DOHH2 (cell line): ENCODE measurements around the gene CCNG2.

Source experiments
- H3F3A ChIP-seq: fragments of 200-600 bp; sonication (generic), shearing (Covaris generic); 2 replicates; pipeline ENCODE4 v1.6.0; 2016; ENCODE audit warnings: antibody characterized with exemption, mild to moderate bottlenecking; ENCODE audit not compliant: control insufficient read depth, insufficient read depth
- H3K27ac ChIP-seq: fragments of 200-600 bp; sonication (generic); 2 replicates; pipeline ENCODE4 v1.5.1; 2014; ENCODE audit warnings: low read depth, mild to moderate bottlenecking, low read length, moderate library complexity
- H3K27me3 ChIP-seq: fragments of 200-600 bp; sonication (generic); 2 replicates; pipeline ENCODE4 v1.6.1; 2014; ENCODE audit warnings: mild to moderate bottlenecking, low read length, mixed read lengths; ENCODE audit not compliant: control insufficient read depth
- H3K36me3 ChIP-seq: fragments of 200-600 bp; sonication (generic); 2 replicates; pipeline ENCODE4 v1.6.1; 2014; ENCODE audit warnings: mild to moderate bottlenecking, low read length, moderate library complexity, mixed read lengths; ENCODE audit not compliant: control insufficient read depth
- H3K4me1 ChIP-seq: fragments of 200-600 bp; sonication (generic); 2 replicates; pipeline ENCODE4 v1.6.1; 2014; ENCODE audit warnings: mild to moderate bottlenecking, low read length, mixed read lengths; ENCODE audit not compliant: control insufficient read depth
- H3K4me2 ChIP-seq: fragments of 200-600 bp; sonication (generic); 2 replicates; pipeline ENCODE4 v1.6.0; 2014; ENCODE audit warnings: mild to moderate bottlenecking, low read length, moderate library complexity
- H3K4me3 ChIP-seq: fragments of 200-600 bp; sonication (generic); 2 replicates; pipeline ENCODE4 v1.5.1; 2014; ENCODE audit warnings: mild to moderate bottlenecking, low read length, mixed read lengths
- H3K79me2 ChIP-seq: fragments of 200-600 bp; sonication (generic); 2 replicates; pipeline ENCODE4 v1.6.1; 2014; ENCODE audit warnings: mild to moderate bottlenecking, low read length, mixed read lengths; ENCODE audit not compliant: control insufficient read depth
- H3K9me2 ChIP-seq: fragments of 200-600 bp; sonication (generic); replicated peaks from 2 replicates; pipeline ENCODE4 v1.6.1; 2014; ENCODE audit warnings: mild to moderate bottlenecking, low read length, mixed read lengths; ENCODE audit not compliant: control insufficient read depth
- H3K9me3 ChIP-seq: fragments of 200-600 bp; sonication (generic); 2 replicates; pipeline ENCODE4 v1.6.1; 2014; ENCODE audit warnings: antibody characterized with exemption, low read length, mixed read lengths; ENCODE audit not compliant: control insufficient read depth, insufficient read depth
- H4K20me1 ChIP-seq: fragments of 200-600 bp; sonication (generic); 2 replicates; pipeline ENCODE4 v1.6.0; 2014; ENCODE audit warnings: low read depth, mild to moderate bottlenecking, antibody characterized with exemption, low read length, moderate library complexity; ENCODE audit not compliant: control insufficient read depth, insufficient read depth
- CTCF ChIP-seq: fragments of 200-600 bp; sonication (generic); IDR thresholded peaks from one replicate; pipeline ENCODE4 v1.5.1; 2014; ENCODE audit warnings: antibody characterized with exemption, mild to moderate bottlenecking, low read depth, low read length; ENCODE audit not compliant: poor library complexity, severe bottlenecking
- EZH2phosphoT487 ChIP-seq: fragments of 200-600 bp; sonication (generic); IDR thresholded peaks from 2 replicates; pipeline ENCODE4 v1.6.1; 2017; ENCODE audit warnings: borderline replicate concordance, mild to moderate bottlenecking, antibody characterized with exemption, low read length, moderate library complexity, mixed read lengths

CCNG2 gene

DNA sequence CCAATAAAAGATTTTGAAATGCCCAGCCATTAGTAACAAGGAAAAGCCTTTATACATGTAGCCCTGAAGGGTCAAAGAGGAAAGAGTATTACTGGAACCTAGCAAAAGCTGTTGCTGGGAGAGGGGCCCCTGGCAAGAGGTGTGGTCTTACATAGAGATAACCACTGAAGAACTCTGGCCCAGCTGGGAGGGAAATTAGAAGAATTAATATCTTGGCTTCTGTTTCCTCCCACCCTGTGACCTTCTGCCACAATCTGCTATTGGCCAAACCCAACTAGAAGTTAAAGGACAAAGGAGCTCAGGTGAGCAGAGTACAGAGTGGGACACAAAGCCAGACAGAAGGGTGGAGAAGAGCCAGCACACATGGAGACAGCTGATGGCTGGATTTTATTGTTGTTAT, 39.3 kb upstream of the CCNG2 start:
- Histone ChIP-seq H3K36me3 (no peaks in the 10 kb centered on the region), H3K9me3 (no peaks in the 10 kb centered on the region; the same call in 1 of the 2 replicates), H3K4me2 (no peak overlapping the region), H3F3A (no peaks in the 10 kb centered on the region), H3K4me3 (no peak overlapping the region), H3K27me3 (no peaks in the 10 kb centered on the region), H3K27ac (no peak overlapping the region), H3K79me2 (no peaks in the 10 kb centered on the region), H4K20me1 (no peaks in the 10 kb centered on the region), H3K4me1 (peaks cover 10% of the 10 kb centered on the region), H3K9me2 (no peaks in the 10 kb centered on the region)
- TF ChIP-seq CTCF (no peak), EZH2phosphoT487 (no peak)

GRCh38 chr4:77120886-77121508, 36.0 kb upstream of the CCNG2 start:
- no peak overlapping the region for H3K27ac ChIP-seq
- H3K79me2 ChIP-seq = no peaks in the 10 kb centered on the region
- no peak overlapping the region for H3K4me2 ChIP-seq

GRCh38 chr4:77121736-77122240, 35.2 kb upstream of the CCNG2 start:
- H4K20me1 ChIP-seq = no peaks in the 10 kb centered on the region
- no peaks in the 10 kb centered on the region; the same call in 1 of the 2 replicates for H3K9me3 ChIP-seq
- H3K27me3 ChIP-seq = no peaks in the 10 kb centered on the region
- peaks cover under 1% of the 10 kb centered on the region for H3F3A ChIP-seq
- no peak overlapping the region for H3K27ac ChIP-seq
- no peaks in the 10 kb centered on the region for H3K36me3 ChIP-seq
- H3K79me2 ChIP-seq = no peaks in the 10 kb centered on the region
- TF ChIP-seq EZH2phosphoT487 (no peak), CTCF (no peak)
- no peak overlapping the region for H3K4me3 ChIP-seq
- peaks cover 42% of the 10 kb centered on the region for H3K4me1 ChIP-seq
- no peak overlapping the region for H3K4me2 ChIP-seq
- no peaks in the 10 kb centered on the region for H3K9me2 ChIP-seq

More at GRCh38 chr4:77120886-77121508, 36.0 kb upstream of the CCNG2 start:
- no peaks in the 10 kb centered on the region for H3K36me3 ChIP-seq
- no peaks in the 10 kb centered on the region for H3F3A ChIP-seq
- no peak overlapping the region for H3K4me3 ChIP-seq
- H4K20me1 ChIP-seq = no peaks in the 10 kb centered on the region
- peaks cover 35% of the 10 kb centered on the region for H3K4me1 ChIP-seq
- H3K9me3 ChIP-seq = no peaks in the 10 kb centered on the region; the same call in 1 of the 2 replicates
- no peaks in the 10 kb centered on the region for H3K9me2 ChIP-seq
- TF ChIP-seq EZH2phosphoT487 (no peak), CTCF (peak; percentile 28)
- H3K27me3 ChIP-seq = no peaks in the 10 kb centered on the region
